NCI-H187 (cell line): ENCODE data around the gene SH3PXD2B.
A peak's percentile ranks its signal among the peaks of the same experiment; 100 is the strongest.
"Not testable (repeated sequence)": the region's sequence is repeated elsewhere in the genome, so short reads cannot be mapped to it uniquely, and the experiment has no call there.

Experiments used
- DNase-seq, 2 experiments: peaks; one replicate each; lab custom pipeline; 2025; lab: John Stamatoyannopoulos, UW

Gene SH3PXD2B

GRCh38 chr5:172485511-172486202 is 31.3 kb upstream of the SH3PXD2B start:
- DNase-seq: no peak

GRCh38 chr5:172484664-172485063 is 30.3 kb upstream of the SH3PXD2B start:
- no peak for DNase-seq

GRCh38 chr5:172482156-172483020 is 28.1 kb upstream of the SH3PXD2B start:
- no peak for DNase-seq

GRCh38 chr5:172481011-172481800 is 26.9 kb upstream of the SH3PXD2B start:
- DNase-seq: no peak

GRCh38 chr5:172479784-172480115 is 25.4 kb upstream of the SH3PXD2B start:
- DNase-seq: no peak

GRCh38 chr5:172479034-172479783 is 24.9 kb upstream of the SH3PXD2B start:
- peak; percentile 74 to 83 for DNase-seq

GRCh38 chr5:172478695-172479033 is 24.3 kb upstream of the SH3PXD2B start:
- DNase-seq: not testable (repeated sequence)

GRCh38 chr5:172478256-172478655 is 23.9 kb upstream of the SH3PXD2B start:
- no peak for DNase-seq

- DNase-seq: no peak
These were observed 23.1 kb upstream of the SH3PXD2B start for GRCh38 chr5:172477466-172477865.

- no peak for DNase-seq
These were observed 20.0 kb upstream of the SH3PXD2B start for GRCh38 chr5:172474293-172474692.

GRCh38 chr5:172473427-172473826 is 19.1 kb upstream of the SH3PXD2B start:
- no peak for DNase-seq

GRCh38 chr5:172469697-172470096 is 15.4 kb upstream of the SH3PXD2B start:
- DNase-seq: no peak

- DNase-seq: no peak
These were observed 11.7 kb upstream of the SH3PXD2B start for GRCh38 chr5:172466062-172466461.

- no peak for DNase-seq
These were observed 8.7 kb upstream of the SH3PXD2B start for GRCh38 chr5:172463031-172463430.

- DNase-seq: no peak
These were observed 5.4 kb upstream of the SH3PXD2B start for GRCh38 chr5:172459783-172460165.

GRCh38 chr5:172458976-172459782 is 4.9 kb upstream of the SH3PXD2B start:
- no peak for DNase-seq

GRCh38 chr5:172456076-172456722 is 1.9 kb upstream of the SH3PXD2B start:
- DNase-seq: no peak

- DNase-seq: no peak
These were observed 1.3 kb upstream of the SH3PXD2B start for GRCh38 chr5:172455511-172456061.

GRCh38 chr5:172455087-172455381 is 709 bp upstream of the SH3PXD2B start:
- no peak for DNase-seq

- DNase-seq: no peak
These were observed 353 bp downstream of the SH3PXD2B start for GRCh38 chr5:172453986-172454357.
